ENCODE measurements around the gene COX19. TPM values are rescaled to one million over a fixed set of nuclear protein-coding genes. Genes with fewer than 3 reads are reported as not detected.

Gene COX19
- total RNA-seq, 4 donors from 2014 or later, result 15.9 to 41.3 (median 24.7) TPM

DNA sequence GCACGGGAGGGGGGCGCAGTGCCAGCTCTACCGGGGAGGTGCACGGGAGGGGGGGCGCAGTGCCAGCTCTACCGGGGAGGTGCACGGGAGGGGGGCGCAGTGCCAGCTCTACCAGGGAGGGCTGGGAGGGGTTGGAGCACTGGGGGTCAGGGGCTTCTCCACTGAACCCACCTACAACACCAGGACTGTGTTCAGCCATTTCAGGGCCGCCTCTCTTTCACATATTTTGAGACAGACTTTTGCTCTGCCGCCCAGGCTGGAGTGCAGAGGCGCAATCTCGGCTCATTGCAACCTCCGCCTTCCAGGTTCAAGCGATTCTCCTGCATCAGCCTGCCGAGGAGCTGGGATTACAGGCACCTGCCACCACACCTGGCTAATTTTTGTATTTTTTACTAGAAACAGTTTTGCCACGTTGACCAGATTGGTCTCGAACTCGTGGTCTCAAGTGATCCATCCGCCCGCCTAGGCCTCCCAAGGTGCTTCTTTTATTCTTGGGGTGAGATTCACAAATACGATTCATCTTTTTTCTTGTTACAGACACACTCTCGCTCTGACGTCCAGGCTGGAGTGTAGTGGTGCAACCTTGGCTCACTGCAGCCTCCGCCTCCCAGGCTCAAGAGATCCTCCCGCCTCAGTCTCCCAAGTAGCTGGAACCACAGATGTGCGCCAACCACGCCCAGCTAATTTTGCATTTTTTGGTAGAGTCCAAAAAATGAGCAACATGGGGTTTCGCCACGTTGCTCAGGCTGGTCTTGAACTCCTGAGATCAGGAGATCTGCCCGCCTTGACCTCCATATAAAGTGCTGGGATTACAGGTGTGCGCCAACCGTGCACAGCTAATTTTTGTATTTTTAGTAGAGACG lies 57.9 kb downstream of the COX19 start:
- no peak overlapping the region for H3K4me3 ChIP-seq
- no peaks in the 10 kb centered on the region for H3K9me3 ChIP-seq
- H3K4me1 ChIP-seq, result peaks cover 12 to 73% (median 18%) of the 10 kb centered on the region in 4 donors
- no peaks in the 10 kb centered on the region for H3K27me3 ChIP-seq
- peak in 1 of 3 donors; percentile 40 for DNase-seq
- H3K27ac ChIP-seq, result peak overlapping the region in 1 of 4 donors; percentile 39
- TF ChIP-seq CTCF (IDR thresholded peaks at IDR 0.05) (no peak), POLR2A (IDR thresholded peaks at IDR 0.05) (no peak)
- H3K36me3 ChIP-seq, result no peaks in the 10 kb centered on the region

- no peak for TF ChIP-seq POLR2A (IDR thresholded peaks at IDR 0.05)
- TF ChIP-seq CTCF (IDR thresholded peaks at IDR 0.05), result no peak
- peak in 2 of 3 donors; percentile 54 to 73 for DNase-seq
- peak overlapping the region in 1 of 4 donors; percentile 64 for H3K27ac ChIP-seq
- H3K36me3 ChIP-seq, result no peaks in the 10 kb centered on the region
- H3K9me3 ChIP-seq, result no peaks in the 10 kb centered on the region
- peaks cover 1 to 68% (median 7%) of the 10 kb centered on the region in 4 donors for H3K4me1 ChIP-seq
- no peaks in the 10 kb centered on the region for H3K27me3 ChIP-seq
- no peak overlapping the region for H3K4me3 ChIP-seq
These were observed 58.9 kb downstream of the COX19 start for GRCh38 chr7:916291-916941.

Small RNA genes lying within 50 kb of the gene (small RNA-seq; reads per million reads assigned to genes)
- 1.4 to 3.8 reads per million in 2 donors for gene MIR339

Other genes starting within 250 kb of the COX19 start
- 10 to 100 TPM; 26.8 to 75.8 (median 45.3) TPM for gene DNAAF5, start 248.8 kb downstream of the COX19 start, total RNA-seq
- gene PRKAR1B, start 248.3 kb downstream of the COX19 start, total RNA-seq, result 10 to 100 TPM; 13.0 to 42.9 (median 17.0) TPM
- 100 to 1,000 TPM; 113 to 259 (median 192) TPM for gene SUN1, start 143.1 kb downstream of the COX19 start, total RNA-seq
- 10 to 100 TPM; 29.7 to 93.3 (median 56.8) TPM for gene GET4, start 99.0 kb downstream of the COX19 start, total RNA-seq
- gene ADAP1, start 20.9 kb downstream of the COX19 start, total RNA-seq, result 100 to 1,000 TPM; 102 to 146 (median 133) TPM
- gene CYP2W1, start 7.6 kb upstream of the COX19 start, total RNA-seq, result 10 to 100 TPM in 1 of 4 donors, 1 to 10 TPM in 2, not detected in 1; 2.3 to 23.1 (median 2.5) TPM
- gene GPR146, start 69.0 kb upstream of the COX19 start, total RNA-seq, result 10 to 100 TPM in 1 of 4 donors, 1 to 10 TPM in 3; 1.4 to 13.2 (median 4.4) TPM
- 1 to 10 TPM in 3 of 4 donors, under 1 TPM in 1; 0.53 to 8.3 (median 2.1) TPM for gene GPER1, start 112.6 kb upstream of the COX19 start, total RNA-seq
- gene ZFAND2A, start 184.6 kb upstream of the COX19 start, total RNA-seq, result 10 to 100 TPM; 16.0 to 30.5 (median 24.8) TPM